Measurements from ENCODE around the gene CFAP299. TPM values are rescaled to one million over a fixed set of nuclear protein-coding genes. Genes with fewer than 3 reads are reported as not detected.

The CFAP299 gene
- total and polyA plus RNA-seq, 2 of the 8 experiments (the other 6 are each of a cell fraction or from before 2014, with no cell fraction given), result not detected

GRCh38 chr4:81003597-81004111 lies 668.1 kb downstream of the CFAP299 start (continued):
- TF ChIP-seq, protein P1, sequence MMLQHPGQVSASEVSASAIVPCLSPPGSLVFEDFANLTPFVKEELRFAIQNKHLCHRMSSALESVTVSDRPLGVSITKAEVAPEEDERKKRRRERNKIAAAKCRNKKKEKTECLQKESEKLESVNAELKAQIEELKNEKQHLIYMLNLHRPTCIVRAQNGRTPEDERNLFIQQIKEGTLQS (IDR thresholded peaks at IDR 0.05; ENCODE audit: insufficient read depth, low read depth, low read length), result no peak
- TF ChIP-seq POLR2AphosphoS5 (IDR thresholded peaks at IDR 0.05; ENCODE audit: low read depth, low read length), result no peak
- TF ChIP-seq FOSL1 (IDR thresholded peaks at IDR 0.05; ENCODE audit: insufficient read depth, low read depth, low read length), result no peak
